ENCODE measurements around the gene PGAP3.

DNA sequence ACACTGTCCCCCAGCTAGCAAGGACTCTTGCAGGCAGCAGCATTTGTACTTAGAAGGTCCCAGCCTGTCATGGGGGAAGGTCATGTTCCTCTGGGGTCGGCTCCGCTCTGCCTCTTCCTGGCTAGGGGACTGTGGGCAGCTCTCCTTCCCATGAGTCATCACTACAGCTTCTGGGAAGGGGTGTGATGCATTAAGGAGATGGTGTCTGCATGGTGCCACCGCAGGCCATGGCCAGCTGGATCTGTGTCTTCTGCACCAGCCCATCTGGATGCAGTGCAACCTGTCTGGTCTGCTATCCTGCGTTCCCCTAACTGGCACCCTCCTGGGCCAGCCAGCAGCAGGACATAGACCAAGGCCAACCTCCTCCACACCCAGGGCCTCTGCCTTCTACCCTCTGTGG, 44.6 kb downstream of the PGAP3 start:
- TF ChIP-seq EZH2 (IDR thresholded peaks at IDR 0.05), result no peak
- TF ChIP-seq POLR2AphosphoS5 (IDR thresholded peaks at IDR 0.05; ENCODE audit: borderline replicate concordance, low read depth, low read length), result no peak
- TF ChIP-seq FOXP2 (optimal IDR thresholded peaks at IDR 0.05; ENCODE audit: control extremely low read depth, extremely low read length, insufficient read depth), result no peak

Data from SK-N-MC (cell line).